Adipose tissue (tissue), 3 donors: ENCODE data around the gene HAT1. TPM values are rescaled to one million over a fixed set of nuclear protein-coding genes. Genes with fewer than 3 reads are reported as not detected.
"Not testable (repeated sequence)": the region's sequence is repeated elsewhere in the genome, so short reads cannot be mapped to it uniquely, and the experiment has no call there.

Experiments used
- H3K27ac ChIP-seq: one replicate; pipeline ENCODE4 v1.5.1; 2013; ENCODE audit warnings: low read depth, low read length
- WGBS, 3 donors: extraction: QIAGEN DNeasy Blood & Tissue Kit; methylation state at CpG; one replicate each; pipeline ENCODE4 v1.1.7; 2013; 5-methylcytosine and 5-hydroxymethylcytosine counted together
- polyA plus RNA-seq, 3 donors: library from polyadenylated mRNA; stranded (reverse); fragments of 200-250 nt; gene quantifications; one replicate each; pipeline ENCODE4 v1.2.3, GENCODE V29; 2013
- donor health status: healthy with polysubstance abuse.
- donor health status: Bipolar disorder and iron deficiency.
- donor health status: healthy.

Gene HAT1
- polyA plus RNA-seq = 10 to 100 TPM; 25.1 to 34.8 (median 30.3) TPM

GRCh38 chr2:171922230-171923022, at the start of gene HAT1:
HAT1 (plus strand) TSS chr2:171922461; CDS start chr2:171922501, 40 bp downstream.
- H3K27ac ChIP-seq = peak within 1 kb of the TSS; percentile 99
- 0% methylated on average over 59 to 61 of the region's 61 CpGs for WGBS, 3 donors

- 98 to 100% (median 100%) methylated on average over 1 of the region's 1 CpG for WGBS, 3 donors
- H3K27ac ChIP-seq = no peak overlapping the region
Observed at GRCh38 chr2:171874517-171874916, 47.7 kb upstream of the HAT1 start.

- WGBS, 3 donors = 89 to 92% (median 90%) methylated on average over 12 of the region's 12 CpGs
- H3K27ac ChIP-seq = no peak overlapping the region
Observed at GRCh38 chr2:171874963-171875362, 47.3 kb upstream of the HAT1 start.

- no peak overlapping the region for H3K27ac ChIP-seq
- 27 to 35% (median 34%) methylated on average over 2 of the region's 2 CpGs for WGBS, 3 donors
Observed at GRCh38 chr2:171878481-171878993, 43.7 kb upstream of the HAT1 start.

GRCh38 chr2:171879865-171880264, 42.4 kb upstream of the HAT1 start:
- H3K27ac ChIP-seq = no peak overlapping the region
- WGBS, 3 donors = 58 to 97% (median 84%) methylated on average over 1 of the region's 1 CpG

- WGBS, 3 donors = 87 to 94% (median 94%) methylated on average over 3 of the region's 3 CpGs
- H3K27ac ChIP-seq = no peak overlapping the region
Observed at GRCh38 chr2:171880774-171881173, 41.5 kb upstream of the HAT1 start.

- 95 to 98% (median 96%) methylated on average over 2 of the region's 2 CpGs for WGBS, 3 donors
- no peak overlapping the region for H3K27ac ChIP-seq
Observed at GRCh38 chr2:171882089-171882769, 40.0 kb upstream of the HAT1 start.

- no peak overlapping the region for H3K27ac ChIP-seq
- WGBS, 3 donors = 92 to 95% (median 95%) methylated on average over 5 of the region's 5 CpGs
Observed at GRCh38 chr2:171883275-171883893, 38.9 kb upstream of the HAT1 start.

- WGBS, 3 donors = 95 to 100% (median 97%) methylated on average over 2 of the region's 2 CpGs
Observed at GRCh38 chr2:171889333-171889732, 32.9 kb upstream of the HAT1 start.

GRCh38 chr2:171889808-171890207, 32.5 kb upstream of the HAT1 start:
- H3K27ac ChIP-seq = no peak overlapping the region
- WGBS, 3 donors = 73 to 95% (median 83%) methylated on average over 1 of the region's 1 CpG

More at GRCh38 chr2:171889333-171889732, 32.9 kb upstream of the HAT1 start:
- no peak overlapping the region for H3K27ac ChIP-seq

GRCh38 chr2:171893196-171893823, 29.0 kb upstream of the HAT1 start:
- H3K27ac ChIP-seq = no peak overlapping the region
- WGBS, 3 donors = 15 to 38% (median 38%) methylated on average over 7 of the region's 7 CpGs

- WGBS, 3 donors = 0% methylated on average over 52 to 63 of the region's 63 CpGs
- no peak within 1 kb of the TSS for H3K27ac ChIP-seq
Observed at GRCh38 chr2:171893824-171894611, 28.2 kb upstream of the HAT1 start, which contains the start of gene SLC25A12. SLC25A12 (minus strand) TSS chr2:171894244; CDS start chr2:171894214, 30 bp downstream.

GRCh38 chr2:171894612-171894947, 27.7 kb upstream of the HAT1 start:
- WGBS, 3 donors = 33 to 42% (median 35%) methylated on average over 10 of the region's 10 CpGs
- H3K27ac ChIP-seq = no peak overlapping the region

- H3K27ac ChIP-seq = no peak overlapping the region
- 64 to 88% (median 78%) methylated on average over 1 of the region's 1 CpG for WGBS, 3 donors
Observed at GRCh38 chr2:171895786-171896185, 26.5 kb upstream of the HAT1 start.

- WGBS, 3 donors = 95 to 99% (median 97%) methylated on average over 26 to 58 of the region's 58 CpGs
- not testable (repeated sequence) for H3K27ac ChIP-seq
Observed at GRCh38 chr2:171899623-171900282, 22.5 kb upstream of the HAT1 start.

GRCh38 chr2:171902840-171903420, 19.3 kb upstream of the HAT1 start:
- H3K27ac ChIP-seq = no peak overlapping the region
- WGBS, 3 donors = 46 to 63% (median 63%) methylated on average over 2 of the region's 2 CpGs

- WGBS, 3 donors = 63 to 92% (median 73%) methylated on average over 1 of the region's 1 CpG
- H3K27ac ChIP-seq = no peak overlapping the region
Observed at GRCh38 chr2:171908235-171908634, 14.0 kb upstream of the HAT1 start.
